ENCODE data around the gene FHIT.

DNA sequence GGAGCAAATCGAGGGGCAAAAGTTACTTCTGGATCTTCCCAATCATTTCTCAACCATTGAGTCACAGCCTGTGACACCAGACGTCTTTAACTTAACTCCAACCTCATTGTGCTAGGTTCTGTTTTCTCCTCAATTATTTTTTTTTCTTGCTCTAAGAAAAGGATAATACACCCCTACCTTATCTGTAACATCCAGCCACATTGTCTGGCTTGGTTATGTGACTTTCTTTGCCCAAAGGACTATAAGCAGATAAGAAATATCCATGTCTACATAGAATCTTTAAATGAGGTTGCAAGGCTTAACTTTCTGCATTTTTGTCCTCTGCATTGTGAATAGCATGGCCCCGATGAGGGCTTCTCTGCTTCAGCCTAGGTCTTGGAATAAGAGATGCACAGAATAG lies 1419.0 kb downstream of the FHIT start:
- TF ChIP-seq CTCF (IDR thresholded peaks at IDR 0.05), result no peak
- TF ChIP-seq POLR2A (IDR thresholded peaks at IDR 0.05), result no peak
